Tibial artery (tissue), 4 donors: Measurements from ENCODE around the gene ZBTB7A.

Experiments
- DNase-seq, 2 donors: peaks; one replicate each; pipeline ENCODE4 v3.0.0-alpha.2; 2019
- H3K27ac ChIP-seq, 2 donors: fragments of 200-600 bp; sonication (generic) in 1 of 2; 1 replicate in 1 of 2; 2 replicates in 1 of 2; pipeline ENCODE4 v1.5.1; 2018 to 2019; ENCODE audit warnings: mild to moderate bottlenecking in 1 of 2
- H3K27me3 ChIP-seq, 2 donors: fragments of 200-600 bp; sonication (generic) in 1 of 2; one replicate each; pipeline versions ENCODE4 v1.5.1 to v1.6.0; 2016 to 2019
- H3K36me3 ChIP-seq, 3 donors: fragments of 200-600 bp; sonication (generic) in 2 of 3; one replicate each; pipeline ENCODE4 v1.5.1; 2016 to 2019; ENCODE audit warnings: mild to moderate bottlenecking in 2 of 3
- H3K4me1 ChIP-seq, 4 donors: fragments of 200-600 bp; sonication (generic) in 2 of 4; 1 replicate in 3 of 4; 2 replicates in 1 of 4; pipeline ENCODE4 v1.5.1; 2016 to 2019
- H3K4me3 ChIP-seq, 2 donors: fragments of 200-600 bp; sonication (generic) in 1 of 2; 1 replicate in 1 of 2; 2 replicates in 1 of 2; pipeline ENCODE4 v1.5.1; 2018 to 2019; ENCODE audit warnings: mild to moderate bottlenecking in 2 of 2
- H3K9me3 ChIP-seq, 3 donors: fragments of 200-600 bp; sonication (generic) in 1 of 3; one replicate each; pipeline ENCODE4 v1.5.1; 2016 to 2019
- intact Hi-C: fragments of 100-400 bp; cut with DNase I; formaldehyde crosslinking; loops from one replicate; pipeline ENCODE4 v1.15.0; 2023; ENCODE audit warnings: low total_unique reads
- TF ChIP-seq, protein P1 (sequence below), 2 experiments: fragments of 200-600 bp in 1 of 2; fragments of 450-650 bp in 1 of 2; IDR thresholded peaks; one replicate each; pipeline ENCODE4 v1.5.1; 2017 to 2019; ENCODE audit warnings: antibody characterized with exemption in 2 of 2, mild to moderate bottlenecking in 1 of 2, moderate library complexity in 1 of 2

The ZBTB7A gene

GRCh38 chr19:4096049-4096892, 29.6 kb upstream of the ZBTB7A start:
- no peak overlapping the region for H3K4me3 ChIP-seq
- H3K9me3 ChIP-seq = no peaks in the 10 kb centered on the region
- H3K27ac ChIP-seq = peak overlapping the region; percentile 76 to 83
- H3K36me3 ChIP-seq = peaks cover 32 to 88% (median 54%) of the 10 kb centered on the region in 3 donors
- intact Hi-C loops = no loop called here
- H3K4me1 ChIP-seq = peaks cover 0 to 23% (median 17%) of the 10 kb centered on the region in 4 donors
- TF ChIP-seq, protein P1, sequence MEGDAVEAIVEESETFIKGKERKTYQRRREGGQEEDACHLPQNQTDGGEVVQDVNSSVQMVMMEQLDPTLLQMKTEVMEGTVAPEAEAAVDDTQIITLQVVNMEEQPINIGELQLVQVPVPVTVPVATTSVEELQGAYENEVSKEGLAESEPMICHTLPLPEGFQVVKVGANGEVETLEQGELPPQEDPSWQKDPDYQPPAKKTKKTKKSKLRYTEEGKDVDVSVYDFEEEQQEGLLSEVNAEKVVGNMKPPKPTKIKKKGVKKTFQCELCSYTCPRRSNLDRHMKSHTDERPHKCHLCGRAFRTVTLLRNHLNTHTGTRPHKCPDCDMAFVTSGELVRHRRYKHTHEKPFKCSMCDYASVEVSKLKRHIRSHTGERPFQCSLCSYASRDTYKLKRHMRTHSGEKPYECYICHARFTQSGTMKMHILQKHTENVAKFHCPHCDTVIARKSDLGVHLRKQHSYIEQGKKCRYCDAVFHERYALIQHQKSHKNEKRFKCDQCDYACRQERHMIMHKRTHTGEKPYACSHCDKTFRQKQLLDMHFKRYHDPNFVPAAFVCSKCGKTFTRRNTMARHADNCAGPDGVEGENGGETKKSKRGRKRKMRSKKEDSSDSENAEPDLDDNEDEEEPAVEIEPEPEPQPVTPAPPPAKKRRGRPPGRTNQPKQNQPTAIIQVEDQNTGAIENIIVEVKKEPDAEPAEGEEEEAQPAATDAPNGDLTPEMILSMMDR (IDR thresholded peaks at IDR 0.05) = no peak
- no peak for DNase-seq
- no peaks in the 10 kb centered on the region for H3K27me3 ChIP-seq

DNA sequence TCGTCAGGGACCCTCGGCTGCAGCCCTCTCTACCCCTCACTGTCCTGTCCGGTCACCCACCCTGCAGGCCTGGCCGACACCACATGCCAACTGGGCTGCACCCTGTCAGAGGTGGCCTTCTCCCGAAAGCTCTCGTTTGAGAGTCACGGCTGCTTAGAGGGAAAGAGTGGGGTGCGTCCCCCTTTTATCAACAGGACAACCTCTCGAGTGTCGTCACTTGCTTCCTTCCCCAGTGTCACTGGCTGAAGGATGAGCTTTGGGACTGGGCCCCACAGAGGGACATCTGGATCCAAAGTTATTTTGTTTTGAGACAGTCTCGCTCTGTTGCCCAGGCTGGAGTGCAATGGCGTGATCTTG, 28.8 kb upstream of the ZBTB7A start:
- H3K27ac ChIP-seq = no peak overlapping the region

DNA sequence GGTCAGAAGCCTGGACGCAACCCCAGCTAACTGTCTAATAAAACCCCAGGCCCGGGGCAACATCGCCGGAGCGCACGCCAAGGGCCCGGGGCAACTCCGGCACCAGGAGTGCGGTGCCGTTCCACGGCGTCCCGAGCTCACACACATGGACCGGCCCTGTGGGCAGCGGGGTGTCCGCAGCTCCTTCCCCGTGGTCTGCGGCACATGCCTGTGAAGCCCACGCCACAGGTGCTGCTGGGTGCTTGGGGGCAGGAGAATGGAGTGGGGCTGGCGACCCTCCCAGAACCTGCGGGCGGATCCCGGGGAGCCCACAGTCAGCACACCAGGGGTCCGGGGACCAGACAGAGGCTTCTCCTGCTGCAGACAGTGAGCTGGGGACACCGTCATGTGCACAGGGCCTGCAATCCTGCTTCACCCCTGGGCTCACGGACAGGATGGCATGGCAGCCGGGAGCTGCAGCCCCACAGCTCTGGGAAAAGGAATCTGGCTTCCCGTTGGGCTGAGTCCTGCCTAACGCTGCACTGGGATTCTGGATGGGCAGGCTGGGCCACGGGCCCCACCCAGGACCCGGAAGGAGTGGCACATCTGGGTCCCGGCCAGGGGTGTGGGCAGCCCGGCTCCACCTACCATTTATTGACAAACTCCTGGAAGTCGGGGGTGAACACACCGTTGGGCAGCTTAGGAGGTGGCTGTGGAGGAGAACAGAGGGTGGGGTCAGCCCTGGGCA, 28.2 kb upstream of the ZBTB7A start:
- intact Hi-C loops = no loop called here
- Histone ChIP-seq H3K36me3 (peaks cover 23 to 86% (median 55%) of the 10 kb centered on the region in 3 donors), H3K9me3 (no peaks in the 10 kb centered on the region), H3K4me1 (peaks cover 0 to 23% (median 17%) of the 10 kb centered on the region in 4 donors), H3K27ac (no peak overlapping the region), H3K27me3 (no peaks in the 10 kb centered on the region), H3K4me3 (no peak overlapping the region)
- no peak for DNase-seq
- TF ChIP-seq, protein P1 (IDR thresholded peaks at IDR 0.05) = no peak

More for the DNA sequence above, 28.8 kb upstream of the ZBTB7A start:
- no peak for DNase-seq
- Histone ChIP-seq H3K9me3 (no peaks in the 10 kb centered on the region), H3K27me3 (no peaks in the 10 kb centered on the region), H3K36me3 (peaks cover 24 to 86% (median 51%) of the 10 kb centered on the region in 3 donors), H3K4me3 (no peak overlapping the region), H3K4me1 (peaks cover 0 to 23% (median 17%) of the 10 kb centered on the region in 4 donors)
- intact Hi-C loops = no loop called here
- TF ChIP-seq, protein P1 (IDR thresholded peaks at IDR 0.05) = no peak

GRCh38 chr19:4094291-4094690, 27.6 kb upstream of the ZBTB7A start:
- DNase-seq = no peak

GRCh38 chr19:4093643-4094175, 27.0 kb upstream of the ZBTB7A start:
- H3K27me3 ChIP-seq = no peaks in the 10 kb centered on the region
- H3K4me1 ChIP-seq = peaks cover 0 to 23% (median 17%) of the 10 kb centered on the region in 4 donors
- no peaks in the 10 kb centered on the region for H3K9me3 ChIP-seq
- intact Hi-C loops = no loop called here
- H3K4me3 ChIP-seq = no peak overlapping the region
- DNase-seq = no peak
- TF ChIP-seq, protein P1 (IDR thresholded peaks at IDR 0.05) = no peak
- no peak overlapping the region for H3K27ac ChIP-seq
- H3K36me3 ChIP-seq = peaks cover 18 to 84% (median 53%) of the 10 kb centered on the region in 3 donors

More at GRCh38 chr19:4094291-4094690, 27.6 kb upstream of the ZBTB7A start:
- TF ChIP-seq, protein P1 (IDR thresholded peaks at IDR 0.05) = no peak
- H3K27me3 ChIP-seq = no peaks in the 10 kb centered on the region
- no peaks in the 10 kb centered on the region for H3K9me3 ChIP-seq
- H3K27ac ChIP-seq = no peak overlapping the region
- H3K36me3 ChIP-seq = peaks cover 23 to 86% (median 56%) of the 10 kb centered on the region in 3 donors
- intact Hi-C loops = no loop called here
- peaks cover 0 to 23% (median 17%) of the 10 kb centered on the region in 4 donors for H3K4me1 ChIP-seq
- H3K4me3 ChIP-seq = no peak overlapping the region
